Mesendoderm (in vitro differentiated cells): ENCODE measurements around the gene SSBP2.

Experiments
- DNase-seq: peaks from one replicate; pipeline ENCODE4 v3.0.0; 2013
- H2AK5ac ChIP-seq: 2 replicates; pipeline ENCODE4 v1.6.1; 2013; ENCODE audit warnings: low read length, inconsistent platforms
- H2BK120ac ChIP-seq: 2 replicates; pipeline ENCODE4 v1.6.1; 2013; ENCODE audit warnings: low read depth, mild to moderate bottlenecking, low read length, moderate library complexity, mixed read lengths
- H2BK15ac ChIP-seq: replicated peaks from 2 replicates; pipeline ENCODE4 v1.6.1; 2013; ENCODE audit warnings: low read depth, mild to moderate bottlenecking, moderate library complexity
- H2BK5ac ChIP-seq: 2 replicates; pipeline ENCODE4 v1.6.1; 2013; ENCODE audit warnings: low read length, inconsistent platforms
- H3K18ac ChIP-seq: 2 replicates; pipeline ENCODE4 v1.6.1; 2013; ENCODE audit warnings: mild to moderate bottlenecking, low read length, mixed read lengths
- H3K23ac ChIP-seq: one replicate; pipeline ENCODE4 v1.6.1; 2013; ENCODE audit warnings: low read length
- H3K27ac ChIP-seq: 2 replicates; pipeline ENCODE4 v1.5.1; 2013; ENCODE audit warnings: low read depth, mild to moderate bottlenecking, inconsistent platforms, low read length, moderate library complexity
- H3K27me3 ChIP-seq: 2 replicates; pipeline ENCODE4 v1.6.1; 2013; ENCODE audit warnings: low read length, control low read depth, mild to moderate bottlenecking, inconsistent platforms; ENCODE audit not compliant: insufficient read depth, poor library complexity
- H3K36me3 ChIP-seq: 2 replicates; pipeline ENCODE4 v1.6.1; 2013; ENCODE audit warnings: low read length, inconsistent platforms; ENCODE audit not compliant: control insufficient read depth, insufficient read depth
- H3K4ac ChIP-seq: one replicate; pipeline ENCODE4 v1.6.1; 2013; ENCODE audit warnings: low read depth, mild to moderate bottlenecking, low read length, moderate library complexity
- H3K4me1 ChIP-seq: 2 replicates; pipeline ENCODE4 v1.6.1; 2013; ENCODE audit warnings: low read depth, low read length, inconsistent platforms; ENCODE audit not compliant: control insufficient read depth
- H3K4me2 ChIP-seq: 2 replicates; pipeline ENCODE4 v1.6.1; 2013; ENCODE audit warnings: low read length
- H3K4me3 ChIP-seq: 2 replicates; pipeline ENCODE4 v1.5.1; 2013; ENCODE audit warnings: mild to moderate bottlenecking, low read length
- H3K56ac ChIP-seq: one replicate; pipeline ENCODE4 v1.6.1; 2013; ENCODE audit warnings: low read length
- H3K79me1 ChIP-seq: 2 replicates; pipeline ENCODE4 v1.6.1; 2013; ENCODE audit warnings: low read length, inconsistent platforms
- H3K79me2 ChIP-seq: 2 replicates; pipeline ENCODE4 v1.6.1; 2013; ENCODE audit warnings: mild to moderate bottlenecking, low read length; ENCODE audit not compliant: control insufficient read depth, insufficient read depth
- H3K9ac ChIP-seq: 2 replicates; pipeline ENCODE4 v1.6.1; 2013; ENCODE audit warnings: low read length, inconsistent platforms
- H4K5ac ChIP-seq: one replicate; pipeline ENCODE4 v1.6.1; 2013; ENCODE audit warnings: low read length
- H4K8ac ChIP-seq: one replicate; pipeline ENCODE4 v1.6.1; 2013; ENCODE audit warnings: low read depth, mild to moderate bottlenecking, control low read depth, low read length, moderate library complexity
- WGBS: extraction: QIAGEN DNeasy Blood & Tissue Kit; methylation state at CpG from one replicate; pipeline ENCODE4 v1.1.7; 2013; ENCODE audit warnings: low lambda C conversion rate, missing lambda C conversion rate; ENCODE audit not compliant: insufficient coverage; ENCODE audit errors: extremely low coverage; 5-methylcytosine and 5-hydroxymethylcytosine counted together

Gene SSBP2

DNA sequence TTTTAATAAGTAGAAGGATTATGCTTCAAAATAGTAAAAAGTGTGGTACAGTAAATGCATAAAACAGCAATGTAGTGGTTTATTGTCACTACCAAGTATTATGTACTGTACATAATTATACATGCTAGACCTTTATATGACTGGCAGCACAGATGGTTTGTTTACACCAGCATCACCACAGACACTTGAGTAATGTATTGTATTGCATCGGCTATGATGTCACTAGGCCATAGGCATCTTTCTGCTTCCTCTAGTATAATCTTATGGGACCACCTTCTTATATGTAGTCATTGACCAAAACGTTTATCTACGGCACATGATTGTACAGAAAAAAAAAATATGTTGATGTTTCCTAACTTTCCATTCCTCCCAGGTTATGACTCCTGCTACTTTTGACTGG is 31.9 kb upstream of the SSBP2 start:
- no peak overlapping the region for H3K4me2 ChIP-seq
- no peaks in the 10 kb centered on the region for H3K79me1 ChIP-seq
- no peak overlapping the region for H3K4me3 ChIP-seq
- H3K23ac ChIP-seq = no peak overlapping the region
- H2BK120ac ChIP-seq = no peak overlapping the region
- H3K36me3 ChIP-seq = no peaks in the 10 kb centered on the region
- no peak overlapping the region for H3K27ac ChIP-seq
- no peak overlapping the region for H3K9ac ChIP-seq
- H3K27me3 ChIP-seq = no peaks in the 10 kb centered on the region
- no peak overlapping the region for H3K56ac ChIP-seq
- H2AK5ac ChIP-seq = no peak overlapping the region
- WGBS = no CpG with 5 or more reads among the region's 3 CpGs
- H2BK15ac ChIP-seq = no peak overlapping the region
- no peak overlapping the region for H3K4ac ChIP-seq
- H4K5ac ChIP-seq = no peak overlapping the region
- no peak for DNase-seq
- no peak overlapping the region for H2BK5ac ChIP-seq
- no peak overlapping the region for H4K8ac ChIP-seq
- no peaks in the 10 kb centered on the region for H3K4me1 ChIP-seq
- H3K79me2 ChIP-seq = no peaks in the 10 kb centered on the region
- no peak overlapping the region for H3K18ac ChIP-seq

DNA sequence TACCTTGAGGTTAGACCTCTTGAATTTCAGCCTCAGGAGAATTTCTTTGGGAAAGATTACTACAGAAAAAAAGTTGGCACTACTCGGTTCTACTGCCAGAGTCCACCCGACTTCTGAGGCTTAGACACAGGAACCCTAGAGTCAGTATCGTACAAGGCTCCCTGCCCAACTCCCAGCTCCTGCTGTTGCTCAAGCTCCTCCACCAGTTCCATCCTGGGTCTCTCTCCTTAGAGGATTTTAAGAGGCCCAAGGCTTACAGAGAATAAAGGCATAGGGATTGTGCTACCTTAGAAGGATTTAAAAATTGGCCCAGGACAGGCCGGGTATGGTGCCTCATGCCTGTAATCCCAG is 29.0 kb upstream of the SSBP2 start:
- H3K23ac ChIP-seq = no peak overlapping the region
- H3K56ac ChIP-seq = no peak overlapping the region
- H2BK15ac ChIP-seq = no peak overlapping the region
- H3K4me2 ChIP-seq = no peak overlapping the region
- H3K27me3 ChIP-seq = no peaks in the 10 kb centered on the region
- no peaks in the 10 kb centered on the region for H3K36me3 ChIP-seq
- WGBS = no CpG with 5 or more reads among the region's 4 CpGs
- H3K9ac ChIP-seq = no peak overlapping the region
- DNase-seq = no peak
- no peaks in the 10 kb centered on the region for H3K4me1 ChIP-seq
- no peak overlapping the region for H3K4ac ChIP-seq
- H3K79me1 ChIP-seq = no peaks in the 10 kb centered on the region
- H2AK5ac ChIP-seq = no peak overlapping the region
- H4K8ac ChIP-seq = no peak overlapping the region
- no peak overlapping the region for H3K27ac ChIP-seq
- no peak overlapping the region for H3K18ac ChIP-seq
- no peak overlapping the region for H2BK5ac ChIP-seq
- H2BK120ac ChIP-seq = no peak overlapping the region
- H4K5ac ChIP-seq = no peak overlapping the region
- no peaks in the 10 kb centered on the region for H3K79me2 ChIP-seq
- H3K4me3 ChIP-seq = no peak overlapping the region

DNA sequence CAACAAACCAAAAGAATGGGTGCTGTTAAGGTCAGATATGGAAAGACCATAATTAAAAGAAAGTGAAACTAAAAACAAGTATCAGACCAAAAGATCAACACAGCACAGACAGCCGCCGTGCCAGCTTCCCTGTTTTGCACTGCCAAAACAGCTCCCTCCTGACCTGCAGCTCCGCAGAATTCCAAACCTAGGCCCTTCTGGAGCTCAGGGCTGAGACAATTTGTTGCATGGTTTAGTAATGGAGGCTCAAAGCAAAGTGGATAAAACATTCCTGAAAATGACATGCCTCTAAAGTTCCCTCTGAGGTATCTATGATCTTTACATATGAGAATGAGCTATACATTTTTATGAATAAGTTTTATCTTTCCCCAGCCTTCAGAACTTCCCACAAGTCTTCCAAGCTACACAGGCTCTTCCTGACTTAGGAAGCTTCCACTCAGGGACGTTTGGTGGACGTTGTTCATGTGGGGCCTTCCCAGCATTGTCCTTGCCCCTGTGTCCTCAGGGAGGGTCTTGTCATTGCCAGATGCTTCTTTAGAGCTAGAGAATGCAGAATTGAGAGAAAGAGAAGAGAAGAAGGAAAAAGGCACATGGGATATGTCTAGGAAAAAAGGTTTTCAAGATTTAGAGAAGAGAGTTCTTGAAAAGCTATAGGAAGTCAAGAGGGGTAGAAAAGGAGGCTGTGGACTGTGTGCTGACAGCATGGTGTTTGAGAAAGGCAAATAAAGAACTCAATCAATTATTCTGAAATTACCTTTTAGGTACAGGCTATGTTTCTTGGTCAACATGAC is 28.4 kb upstream of the SSBP2 start:
- Histone ChIP-seq H3K36me3 (no peaks in the 10 kb centered on the region), H3K4me1 (no peaks in the 10 kb centered on the region), H3K79me1 (no peaks in the 10 kb centered on the region), H2BK5ac (no peak overlapping the region), H3K9ac (no peak overlapping the region), H3K56ac (no peak overlapping the region), H4K8ac (no peak overlapping the region), H4K5ac (no peak overlapping the region), H3K23ac (no peak overlapping the region), H2AK5ac (no peak overlapping the region), H2BK120ac (no peak overlapping the region), H2BK15ac (no peak overlapping the region), H3K4ac (no peak overlapping the region), H3K27me3 (no peaks in the 10 kb centered on the region), H3K79me2 (no peaks in the 10 kb centered on the region), H3K4me3 (no peak overlapping the region), H3K27ac (no peak overlapping the region), H3K4me2 (no peak overlapping the region), H3K18ac (no peak overlapping the region)
- DNase-seq = no peak
- no CpG with 5 or more reads among the region's 5 CpGs for WGBS

DNA sequence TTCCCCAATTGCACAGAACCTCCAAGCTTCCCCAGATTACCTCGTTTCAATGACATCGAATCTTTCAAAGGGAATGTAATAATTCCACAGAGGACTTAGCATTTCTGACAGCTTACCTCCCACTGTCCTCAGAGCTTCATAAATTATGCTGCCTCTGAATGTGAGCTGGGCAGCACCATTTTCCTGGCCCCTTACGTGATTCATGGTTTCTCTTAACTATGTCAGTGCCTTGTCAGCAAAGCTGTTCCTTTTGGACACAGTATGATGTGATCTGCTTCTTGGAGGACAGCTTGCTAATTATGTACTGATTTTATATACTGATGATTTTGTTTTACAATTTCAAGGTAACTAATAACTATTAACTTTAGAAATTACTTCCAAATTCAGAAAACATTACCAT is 27.7 kb upstream of the SSBP2 start:
- no peak overlapping the region for H3K4me3 ChIP-seq
- no peak overlapping the region for H3K27ac ChIP-seq
- H2BK120ac ChIP-seq = no peak overlapping the region

DNA sequence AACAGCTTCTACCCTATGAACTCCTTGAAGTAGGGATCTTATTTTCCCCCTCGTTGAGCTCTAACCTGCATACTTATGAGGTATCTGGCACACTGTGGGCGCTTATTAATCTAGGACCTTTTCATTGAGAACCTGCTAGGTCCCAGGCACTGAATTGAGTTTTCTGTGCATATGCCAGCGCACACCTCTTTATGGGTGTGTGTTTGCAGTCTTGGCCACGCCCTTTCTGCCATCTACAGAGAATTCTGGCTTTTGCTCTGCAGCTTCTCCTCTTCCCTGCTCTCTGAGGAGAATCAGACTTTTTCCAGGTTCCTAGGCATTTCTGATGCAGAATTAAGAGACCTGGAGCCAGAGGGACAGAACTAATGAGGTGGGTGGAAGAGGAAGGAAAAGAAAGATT is 25.4 kb upstream of the SSBP2 start:
- H4K5ac ChIP-seq = no peak overlapping the region
- H4K8ac ChIP-seq = no peak overlapping the region
- no peak overlapping the region for H3K56ac ChIP-seq
- no peak overlapping the region for H2BK5ac ChIP-seq
- H3K79me1 ChIP-seq = no peaks in the 10 kb centered on the region
- no peaks in the 10 kb centered on the region for H3K36me3 ChIP-seq
- no peak overlapping the region for H3K23ac ChIP-seq
- H2BK15ac ChIP-seq = no peak overlapping the region
- no peak for DNase-seq
- H2BK120ac ChIP-seq = no peak overlapping the region
- WGBS = no CpG with 5 or more reads among the region's 4 CpGs
- H3K27ac ChIP-seq = no peak overlapping the region
- H3K18ac ChIP-seq = no peak overlapping the region
- H3K4me2 ChIP-seq = no peak overlapping the region
- no peak overlapping the region for H3K4me3 ChIP-seq
- no peaks in the 10 kb centered on the region for H3K27me3 ChIP-seq
- no peaks in the 10 kb centered on the region for H3K79me2 ChIP-seq
- H3K4ac ChIP-seq = no peak overlapping the region
- no peak overlapping the region for H2AK5ac ChIP-seq
- H3K9ac ChIP-seq = no peak overlapping the region
- no peaks in the 10 kb centered on the region for H3K4me1 ChIP-seq

More for the DNA sequence above, 27.7 kb upstream of the SSBP2 start:
- H3K79me2 ChIP-seq = no peaks in the 10 kb centered on the region
- H3K4me1 ChIP-seq = no peaks in the 10 kb centered on the region
- no peak overlapping the region for H2BK5ac ChIP-seq
- H3K36me3 ChIP-seq = no peaks in the 10 kb centered on the region
- no CpG with 5 or more reads among the region's 3 CpGs for WGBS
- H3K27me3 ChIP-seq = no peaks in the 10 kb centered on the region
- H3K4me2 ChIP-seq = no peak overlapping the region
- no peak overlapping the region for H3K18ac ChIP-seq
- no peak overlapping the region for H4K5ac ChIP-seq
- H3K23ac ChIP-seq = no peak overlapping the region
- no peak overlapping the region for H3K56ac ChIP-seq
- H2BK15ac ChIP-seq = no peak overlapping the region
- no peak overlapping the region for H4K8ac ChIP-seq
- no peak for DNase-seq
- no peak overlapping the region for H2AK5ac ChIP-seq
- H3K79me1 ChIP-seq = no peaks in the 10 kb centered on the region
- H3K4ac ChIP-seq = no peak overlapping the region
- no peak overlapping the region for H3K9ac ChIP-seq

- Histone ChIP-seq H3K9ac (no peak overlapping the region), H3K4ac (no peak overlapping the region), H3K4me2 (no peak overlapping the region), H3K4me1 (no peaks in the 10 kb centered on the region), H3K27me3 (no peaks in the 10 kb centered on the region), H3K79me1 (no peaks in the 10 kb centered on the region), H4K8ac (no peak overlapping the region), H3K23ac (no peak overlapping the region), H3K18ac (no peak overlapping the region), H2BK15ac (no peak overlapping the region), H3K27ac (no peak overlapping the region), H4K5ac (no peak overlapping the region), H3K79me2 (no peaks in the 10 kb centered on the region), H3K56ac (no peak overlapping the region), H3K36me3 (no peaks in the 10 kb centered on the region), H3K4me3 (no peak overlapping the region), H2AK5ac (no peak overlapping the region), H2BK120ac (no peak overlapping the region), H2BK5ac (no peak overlapping the region)
- WGBS = no CpG with 5 or more reads among the region's 2 CpGs
- no peak for DNase-seq
Measured at GRCh38 chr5:81774374-81774773, 23.5 kb upstream of the SSBP2 start.
